Breast epithelium (tissue), 4 donors: ENCODE data around the gene ADAMTS5. TPM values are rescaled to one million over a fixed set of nuclear protein-coding genes. Genes with fewer than 3 reads are reported as not detected.

ENCODE experiments used
- DNase-seq, 2 donors: peaks; one replicate each; pipeline ENCODE4 v3.0.0-alpha.2; 2019; ENCODE audit warnings: low spot score in 2 of 2
- H3K27ac ChIP-seq, 2 donors: fragments of 200-600 bp; sonication (generic) in 1 of 2; one replicate each; pipeline ENCODE4 v1.5.1; 2016 to 2019; ENCODE audit warnings: mild to moderate bottlenecking in 1 of 2
- H3K27me3 ChIP-seq, 2 donors: fragments of 200-600 bp; sonication (generic) in 1 of 2; one replicate each; pipeline versions ENCODE4 v1.5.1 to v1.6.0; 2017 to 2019; ENCODE audit warnings: control low read depth in 1 of 2, mild to moderate bottlenecking in 1 of 2
- H3K36me3 ChIP-seq: fragments of 200-600 bp; one replicate; pipeline ENCODE4 v1.5.1; 2019
- H3K4me1 ChIP-seq, 2 donors: fragments of 200-600 bp; sonication (generic); one replicate each; pipeline ENCODE4 v1.5.1; 2016 to 2019; ENCODE audit warnings: control low read depth in 1 of 2
- H3K4me3 ChIP-seq, 3 donors: fragments of 200-600 bp; sonication (generic); 1 replicate in 2 of 3; 2 replicates in 1 of 3; pipeline ENCODE4 v1.5.1; 2016 to 2019; ENCODE audit warnings: mild to moderate bottlenecking in 3 of 3, moderate library complexity in 2 of 3
- H3K9me3 ChIP-seq, 2 donors: fragments of 200-600 bp; sonication (generic) in 1 of 2; one replicate each; pipeline ENCODE4 v1.5.1; 2016 to 2019; ENCODE audit warnings: control low read depth in 1 of 2
- POLR2A ChIP-seq: fragments of 450-650 bp; IDR thresholded peaks from one replicate; pipeline ENCODE4 v1.6.1; 2016; ENCODE audit warnings: antibody characterized with exemption, mild to moderate bottlenecking, moderate library complexity
- POLR2AphosphoS5 ChIP-seq, 3 donors: sonication (generic); formaldehyde crosslinking; IDR thresholded peaks; one replicate each; pipeline ENCODE4 v1.6.1; 2017; ENCODE audit warnings: antibody characterized with exemption in 3 of 3
- intact Hi-C: fragments of 100-400 bp; cut with DNase I; formaldehyde crosslinking; loops from one replicate; pipeline ENCODE4 v1.15.1; 2023; ENCODE audit warnings: low total_unique reads
- total RNA-seq, 3 donors: library from RNA; depleted of rRNA; stranded (reverse); fragments of >200 nt; gene quantifications; one replicate each; pipeline ENCODE4 v1.1.0, GENCODE V29; 2016
- TF ChIP-seq, protein P1 (sequence below), 3 donors: fragments of 450-650 bp; IDR thresholded peaks; one replicate each; pipeline ENCODE4 v1.5.1; 2016 to 2017; ENCODE audit warnings: antibody characterized with exemption in 3 of 3, mild to moderate bottlenecking in 3 of 3, moderate library complexity in 3 of 3

The ADAMTS5 gene
- total RNA-seq, 3 donors from 2014 or later, result 14.8 to 89.3 (median 34.4) TPM

DNA sequence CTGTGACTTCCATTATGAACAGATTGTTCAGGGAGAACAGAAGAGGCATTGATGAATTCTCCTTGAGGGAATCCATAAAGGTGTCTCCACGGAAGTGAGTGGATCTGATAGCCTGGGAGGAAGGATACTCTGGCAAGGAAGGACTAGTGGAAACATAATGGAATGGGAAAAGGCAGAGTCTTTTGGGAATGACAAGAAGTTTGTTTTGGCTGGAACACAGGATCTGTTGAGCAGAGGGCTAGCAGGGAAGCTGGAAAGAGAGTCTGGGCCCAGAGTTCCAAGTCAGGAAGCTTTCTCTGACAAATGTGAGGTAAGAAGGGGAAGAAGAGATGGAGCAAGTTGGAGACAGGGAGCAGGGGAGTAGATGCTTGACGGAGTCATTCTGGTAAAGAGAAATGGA lies 8.1 kb downstream of the ADAMTS5 start:
- Histone ChIP-seq H3K4me1 (peaks cover 0 to 9% of the 10 kb centered on the region in 2 donors), H3K27me3 (no peaks in the 10 kb centered on the region), H3K9me3 (no peaks in the 10 kb centered on the region), H3K4me3 (peak overlapping the region in 2 of 3 donors; percentile 3 to 11), H3K36me3 (no peaks in the 10 kb centered on the region), H3K27ac (peak overlapping the region; percentile 61 to 89)
- DNase-seq, result no peak
- TF ChIP-seq POLR2A (no peak), POLR2AphosphoS5 (IDR thresholded peaks at IDR 0.05) (no peak)
- TF ChIP-seq, protein P1, sequence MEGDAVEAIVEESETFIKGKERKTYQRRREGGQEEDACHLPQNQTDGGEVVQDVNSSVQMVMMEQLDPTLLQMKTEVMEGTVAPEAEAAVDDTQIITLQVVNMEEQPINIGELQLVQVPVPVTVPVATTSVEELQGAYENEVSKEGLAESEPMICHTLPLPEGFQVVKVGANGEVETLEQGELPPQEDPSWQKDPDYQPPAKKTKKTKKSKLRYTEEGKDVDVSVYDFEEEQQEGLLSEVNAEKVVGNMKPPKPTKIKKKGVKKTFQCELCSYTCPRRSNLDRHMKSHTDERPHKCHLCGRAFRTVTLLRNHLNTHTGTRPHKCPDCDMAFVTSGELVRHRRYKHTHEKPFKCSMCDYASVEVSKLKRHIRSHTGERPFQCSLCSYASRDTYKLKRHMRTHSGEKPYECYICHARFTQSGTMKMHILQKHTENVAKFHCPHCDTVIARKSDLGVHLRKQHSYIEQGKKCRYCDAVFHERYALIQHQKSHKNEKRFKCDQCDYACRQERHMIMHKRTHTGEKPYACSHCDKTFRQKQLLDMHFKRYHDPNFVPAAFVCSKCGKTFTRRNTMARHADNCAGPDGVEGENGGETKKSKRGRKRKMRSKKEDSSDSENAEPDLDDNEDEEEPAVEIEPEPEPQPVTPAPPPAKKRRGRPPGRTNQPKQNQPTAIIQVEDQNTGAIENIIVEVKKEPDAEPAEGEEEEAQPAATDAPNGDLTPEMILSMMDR (IDR thresholded peaks at IDR 0.05), result no peak
- intact Hi-C loops, result no loop called here

DNA sequence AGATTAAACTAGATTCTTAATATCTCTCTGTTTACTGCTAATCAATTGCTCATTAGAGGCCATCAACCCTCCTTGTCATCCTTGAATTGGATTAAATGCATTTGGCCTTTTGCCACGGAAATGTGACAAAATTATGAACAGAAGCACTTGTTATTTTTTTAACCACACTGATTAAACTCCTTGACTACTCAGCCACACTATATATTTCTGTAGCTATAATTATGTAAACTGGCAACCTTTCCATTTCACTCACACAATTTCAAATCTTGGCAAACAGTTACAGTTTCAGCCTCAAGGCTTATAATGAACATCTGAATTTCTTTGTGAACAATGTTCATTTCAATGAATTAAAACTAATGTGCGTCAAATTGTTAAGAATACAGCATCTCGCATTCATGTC lies 10.1 kb downstream of the ADAMTS5 start:
- peaks cover 0 to 9% of the 10 kb centered on the region in 2 donors for H3K4me1 ChIP-seq
- no peak overlapping the region for H3K4me3 ChIP-seq
- TF ChIP-seq, protein P1 (IDR thresholded peaks at IDR 0.05), result no peak
- TF ChIP-seq POLR2AphosphoS5 (IDR thresholded peaks at IDR 0.05), result no peak
- TF ChIP-seq POLR2A, result no peak
- no peaks in the 10 kb centered on the region for H3K27me3 ChIP-seq
- peak overlapping the region in 1 of 2 donors; percentile 6 for H3K27ac ChIP-seq
- no peak for DNase-seq
- no peaks in the 10 kb centered on the region for H3K9me3 ChIP-seq
- intact Hi-C loops, result no loop called here
- H3K36me3 ChIP-seq, result no peaks in the 10 kb centered on the region

- Histone ChIP-seq H3K4me1 (peaks cover 0 to 4% of the 10 kb centered on the region in 2 donors), H3K36me3 (no peaks in the 10 kb centered on the region), H3K9me3 (no peaks in the 10 kb centered on the region), H3K27me3 (no peaks in the 10 kb centered on the region), H3K4me3 (peak overlapping the region in 1 of 3 donors; percentile 2), H3K27ac (peak overlapping the region; percentile 6 to 15)
- intact Hi-C loops, result no loop called here
- no peak for TF ChIP-seq POLR2A
- TF ChIP-seq, protein P1 (IDR thresholded peaks at IDR 0.05), result no peak
- TF ChIP-seq POLR2AphosphoS5 (IDR thresholded peaks at IDR 0.05), result no peak
- no peak for DNase-seq
Observed at GRCh38 chr21:26956216-26956615, 10.7 kb downstream of the ADAMTS5 start.

- no peaks in the 10 kb centered on the region for H3K4me1 ChIP-seq
- intact Hi-C loops, result no loop called here
- DNase-seq, result no peak
- no peaks in the 10 kb centered on the region for H3K9me3 ChIP-seq
- H3K4me3 ChIP-seq, result no peak overlapping the region
- TF ChIP-seq, protein P1 (IDR thresholded peaks at IDR 0.05), result no peak
- no peak for TF ChIP-seq POLR2AphosphoS5 (IDR thresholded peaks at IDR 0.05)
- no peak for TF ChIP-seq POLR2A
- no peaks in the 10 kb centered on the region for H3K27me3 ChIP-seq
- no peaks in the 10 kb centered on the region for H3K36me3 ChIP-seq
- H3K27ac ChIP-seq, result peak overlapping the region; percentile 10 to 58
Observed at GRCh38 chr21:26954662-26955121, 12.2 kb downstream of the ADAMTS5 start.

DNA sequence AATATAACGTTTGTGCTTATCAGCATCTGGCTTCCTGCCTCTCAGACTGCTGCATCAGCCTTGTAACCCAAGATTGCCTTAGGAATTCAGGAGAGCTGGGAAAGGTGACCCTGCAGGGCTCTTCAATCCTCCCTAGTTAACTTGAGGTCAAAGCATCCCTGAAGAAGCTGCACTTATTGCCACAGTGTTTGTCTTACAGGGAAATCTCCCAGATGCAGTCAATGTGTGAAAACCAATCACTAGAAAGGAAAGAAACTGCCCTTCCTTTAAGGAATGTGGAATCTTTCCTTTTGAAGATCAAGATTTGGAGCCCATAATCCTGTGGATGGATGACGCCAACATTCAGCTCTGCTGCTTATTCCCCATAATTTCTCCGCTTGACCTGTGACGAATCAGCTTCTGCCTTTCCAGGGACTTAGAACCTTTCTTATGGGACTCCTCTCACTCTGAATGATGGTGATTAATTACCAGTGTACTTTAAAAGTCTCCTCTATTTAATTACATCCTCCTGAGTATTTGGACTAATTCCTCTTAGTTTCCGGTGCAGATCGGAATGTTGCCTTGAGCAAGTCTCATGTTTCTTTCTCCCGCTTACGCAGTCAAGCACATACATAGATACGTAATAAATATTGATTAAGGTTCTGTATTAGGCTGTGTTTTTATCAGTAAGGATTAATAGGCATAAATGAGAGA lies 14.4 kb downstream of the ADAMTS5 start:
- Histone ChIP-seq H3K27ac (peak overlapping the region; percentile 46 to 62), H3K36me3 (no peaks in the 10 kb centered on the region), H3K4me3 (no peak overlapping the region), H3K27me3 (no peaks in the 10 kb centered on the region), H3K4me1 (no peaks in the 10 kb centered on the region), H3K9me3 (no peaks in the 10 kb centered on the region)
- TF ChIP-seq POLR2AphosphoS5 (IDR thresholded peaks at IDR 0.05) (no peak), POLR2A (no peak)
- TF ChIP-seq, protein P1 (IDR thresholded peaks at IDR 0.05), result no peak
- DNase-seq, result no peak
- intact Hi-C loops, result no loop called here
